HG03460 (cell line): Measurements from ENCODE around the gene INCENP.
"Not testable (repeated sequence)": the region's sequence is repeated elsewhere in the genome, so short reads cannot be mapped to it uniquely, and the experiment has no call there.

ENCODE experiments used
- ATAC-seq: cut with Tn5 transposase; IDR thresholded peaks from one replicate; pipeline ENCODE4 v1.9.1; 2021; ENCODE audit not compliant: unreplicated experiment

Gene INCENP

DNA sequence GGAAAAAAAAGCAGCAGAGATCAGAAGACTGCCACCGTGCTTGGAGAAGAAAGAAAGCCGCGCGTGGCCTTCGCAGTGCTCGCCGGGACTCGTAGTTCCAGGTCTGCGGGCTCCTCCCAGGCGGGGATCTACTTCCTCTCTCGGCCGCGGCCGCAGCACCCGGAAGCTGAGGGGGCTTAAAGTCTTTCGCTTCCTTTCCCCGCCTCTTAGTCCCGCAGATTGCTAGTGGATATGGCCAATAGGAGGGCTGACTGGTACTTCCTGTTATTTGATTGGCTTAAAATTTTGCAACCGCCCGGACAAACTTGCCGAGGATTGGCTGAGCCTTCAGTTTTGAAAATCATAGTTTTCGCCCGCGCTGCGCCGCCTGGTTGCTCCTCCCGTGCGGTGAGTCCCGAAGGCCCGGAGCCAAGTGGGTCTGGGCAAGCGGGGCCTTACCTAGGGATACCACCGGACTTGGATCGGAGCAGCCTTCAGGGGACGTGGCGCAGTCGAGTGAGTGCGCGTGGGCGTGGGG lies at the start of gene INCENP:
Gene INCENP, plus strand, starts transcription at position 343 of the 517 bp plus-strand sequence. CDS start 4,151 bp downstream, outside the sequence.
- peak; percentile 96 for ATAC-seq

DNA sequence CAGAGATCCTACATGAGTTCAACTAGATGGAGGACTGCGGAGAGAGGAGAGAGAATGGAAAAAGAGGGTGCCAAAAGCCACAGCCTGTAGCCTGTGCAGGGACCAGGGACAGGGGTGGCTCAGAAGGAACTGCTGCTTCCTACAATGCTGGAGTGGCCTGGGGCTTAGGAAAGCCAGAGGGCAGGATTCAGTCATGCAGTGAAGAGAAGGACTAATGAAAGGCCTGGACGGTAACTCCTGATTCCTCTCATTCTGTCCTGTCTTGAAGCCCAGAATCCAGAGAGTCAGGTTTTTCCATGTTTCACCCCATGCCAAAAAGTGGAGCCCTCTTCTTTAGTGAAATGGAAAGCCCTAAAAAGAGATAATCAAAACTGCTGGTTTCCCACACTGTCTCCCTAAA lies 48.4 kb upstream of the INCENP start:
- no peak for ATAC-seq

DNA sequence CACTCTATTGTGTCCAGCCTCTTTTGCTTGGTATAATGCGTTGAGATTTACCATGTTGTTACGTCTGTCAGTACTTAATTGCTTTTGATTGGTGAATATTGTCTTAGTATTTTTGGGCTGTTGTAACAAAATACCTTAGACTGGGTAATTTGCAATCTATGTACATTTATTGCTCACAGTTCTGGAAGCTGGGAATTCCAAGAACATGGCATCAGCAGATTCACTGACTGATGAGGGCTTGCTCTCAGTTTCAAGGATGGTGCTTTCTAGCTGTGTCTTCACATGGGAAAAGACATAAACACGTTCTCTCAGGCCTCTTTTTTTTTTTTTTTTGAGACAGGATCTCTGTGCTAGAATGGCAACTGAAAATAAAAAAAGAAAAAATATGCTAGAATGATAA lies 46.7 kb upstream of the INCENP start:
- no peak for ATAC-seq

DNA sequence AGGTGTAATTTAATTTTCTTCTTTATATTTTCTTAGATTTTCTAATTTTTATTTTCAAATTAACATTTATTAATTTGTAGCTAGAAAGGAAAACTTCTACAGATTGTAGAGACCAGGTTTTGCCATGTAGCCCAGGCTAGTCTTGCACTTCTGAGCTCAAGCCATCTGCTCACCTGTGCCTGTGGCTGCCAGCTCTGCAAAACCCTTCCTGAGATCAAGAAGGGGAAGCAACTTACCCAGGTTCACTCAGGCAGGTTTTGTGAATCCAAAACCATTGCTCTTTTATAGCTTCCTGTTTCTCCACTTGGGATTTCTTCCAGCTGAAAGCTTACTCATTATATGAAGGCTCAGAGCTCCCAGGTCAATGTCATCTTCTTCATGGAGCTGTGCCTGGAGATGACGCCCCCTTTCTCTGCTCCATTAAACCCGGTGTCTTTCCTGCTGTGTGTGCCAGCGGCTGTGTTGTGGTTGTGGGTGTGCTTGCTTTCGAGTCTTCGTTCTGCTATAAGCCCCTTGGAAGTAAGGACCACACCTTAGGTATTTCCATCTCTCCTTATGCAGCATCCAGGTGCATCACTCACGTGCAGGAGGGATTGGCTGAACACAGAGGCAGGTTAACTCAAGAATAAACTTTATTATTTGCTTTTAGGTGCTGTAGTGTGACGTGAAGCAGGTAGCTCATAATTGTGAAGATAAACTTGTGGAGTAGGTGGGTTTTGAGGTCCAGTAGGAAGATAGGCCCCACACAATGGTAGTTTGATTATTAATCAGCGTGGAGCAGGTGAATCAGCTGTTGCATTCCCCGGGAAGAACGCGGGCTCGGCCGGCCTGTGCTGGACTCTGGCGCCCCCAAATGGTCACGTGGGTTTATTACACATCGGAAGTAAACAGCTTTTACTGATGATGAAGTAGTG lies 42.2 kb upstream of the INCENP start:
- no peak for ATAC-seq

DNA sequence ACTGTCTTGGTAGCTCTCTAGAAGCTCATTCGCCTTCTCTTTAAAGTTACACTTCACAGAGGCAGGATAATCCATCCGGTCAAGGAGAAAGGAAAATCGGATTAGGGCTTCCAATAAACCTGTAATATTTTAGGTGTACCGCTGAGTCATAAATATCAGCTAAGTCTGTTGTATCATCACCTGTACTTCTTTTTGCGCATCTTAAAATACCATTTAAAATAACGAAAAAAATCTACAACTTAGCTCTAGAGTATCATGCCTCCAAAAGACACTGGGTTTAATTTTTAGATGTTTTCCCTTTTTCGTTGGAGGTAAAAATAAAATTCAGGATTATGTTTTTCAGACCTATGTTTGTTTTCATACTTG lies 41.5 kb upstream of the INCENP start:
- no peak for ATAC-seq

DNA sequence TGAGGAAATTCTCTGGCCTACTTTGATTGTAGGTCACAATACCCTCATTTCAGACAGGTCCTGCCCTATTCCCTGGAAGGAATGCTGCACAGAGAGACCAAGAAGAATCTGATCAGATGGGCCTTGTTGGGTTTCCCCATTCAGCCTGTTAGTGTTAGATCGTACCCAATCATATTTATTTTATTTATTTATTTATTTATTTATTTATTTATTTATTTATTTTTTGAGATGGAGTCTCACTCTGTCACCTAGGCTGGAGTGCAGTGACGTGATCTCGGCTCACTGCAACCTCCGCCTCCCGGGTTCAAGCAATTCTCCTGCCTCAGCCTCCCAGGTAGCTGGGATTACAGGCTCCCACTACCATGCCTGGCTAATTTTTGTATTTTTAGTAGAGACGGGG lies 39.0 kb upstream of the INCENP start:
- ATAC-seq, result not testable (repeated sequence)

DNA sequence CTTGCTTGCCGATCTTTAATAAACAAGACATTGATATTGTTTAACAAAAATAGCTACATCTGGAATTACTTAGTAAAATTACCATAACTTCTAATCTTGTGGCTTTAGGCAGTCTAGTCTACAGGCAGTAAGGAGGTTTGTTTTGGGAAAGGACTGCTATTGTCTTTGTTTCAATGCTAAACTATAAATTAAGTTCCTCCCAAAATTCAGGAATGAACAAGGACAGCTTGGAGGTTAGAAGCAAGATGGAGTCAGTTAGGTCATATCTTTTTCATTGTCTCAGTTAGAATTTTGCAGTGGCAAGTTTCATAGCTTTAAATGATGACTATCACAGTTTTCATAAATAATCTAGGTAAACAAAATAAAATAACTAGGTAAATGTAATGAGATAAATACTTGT lies 36.1 kb upstream of the INCENP start:
- no peak for ATAC-seq

DNA sequence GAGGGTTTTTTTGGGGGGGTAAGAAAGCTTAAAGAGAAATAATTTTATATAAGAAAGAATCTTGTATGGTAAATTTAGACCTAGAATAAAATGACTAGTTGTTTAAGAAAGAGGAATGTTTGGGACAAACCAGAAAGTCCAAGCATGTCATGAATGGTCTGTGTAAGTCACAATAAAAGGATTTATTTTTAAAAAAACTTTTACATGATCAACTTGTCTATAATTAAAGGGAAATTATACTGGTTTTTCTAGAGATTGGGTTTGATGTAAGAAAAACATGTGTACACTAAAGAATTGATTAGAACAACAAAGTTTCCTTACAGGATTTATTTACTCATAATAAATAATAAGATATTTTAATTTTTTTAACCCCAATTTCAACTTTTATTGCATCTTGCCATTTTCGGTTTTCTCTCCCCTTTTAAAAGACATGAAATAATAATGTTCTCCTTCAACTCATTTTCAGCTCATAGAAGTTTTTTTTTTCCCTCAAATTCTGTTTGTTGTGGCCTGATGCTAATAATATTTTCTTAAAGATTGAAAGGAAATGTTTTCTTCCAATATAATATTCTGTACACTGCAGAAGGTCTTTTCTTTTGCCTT lies 35.4 kb upstream of the INCENP start:
- ATAC-seq, result no peak

DNA sequence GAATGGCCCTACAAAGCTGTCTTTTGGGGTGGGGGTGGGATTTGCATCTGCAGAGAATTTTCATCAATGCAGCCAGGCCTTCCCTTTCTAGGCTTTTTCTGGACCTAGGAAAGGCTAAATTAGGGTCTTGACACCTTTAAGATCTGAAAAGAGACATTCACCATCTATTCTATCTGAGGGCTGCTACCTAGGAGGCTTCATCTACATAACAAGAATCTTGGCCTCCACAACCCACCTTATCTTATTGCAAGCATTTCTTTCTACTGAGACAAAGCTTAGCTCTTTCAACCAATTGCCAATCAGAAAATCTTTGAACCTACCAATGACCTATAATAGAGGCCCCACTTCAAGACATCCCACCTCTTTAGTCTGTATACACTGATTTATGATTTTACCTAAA lies 20.7 kb upstream of the INCENP start:
- no peak for ATAC-seq

DNA sequence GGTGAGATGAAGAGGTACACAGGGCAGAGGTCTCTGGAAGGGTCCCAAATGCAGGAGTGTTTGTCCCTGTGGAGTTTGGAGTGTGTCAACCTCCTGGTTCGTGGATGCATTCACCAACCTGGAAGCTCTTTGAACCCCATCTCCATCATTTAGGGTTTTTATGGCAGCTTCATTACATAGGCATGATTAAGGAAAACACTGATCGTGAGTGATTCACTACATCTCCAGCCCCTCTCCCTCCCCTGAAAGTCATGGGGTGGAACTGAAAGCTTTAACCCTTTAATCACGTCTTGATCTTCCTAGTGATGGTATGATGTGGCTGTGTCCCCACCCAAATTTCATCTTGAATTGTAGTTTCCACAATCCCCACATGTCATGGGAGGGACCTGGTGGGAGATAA lies 19.8 kb upstream of the INCENP start:
- no peak for ATAC-seq

DNA sequence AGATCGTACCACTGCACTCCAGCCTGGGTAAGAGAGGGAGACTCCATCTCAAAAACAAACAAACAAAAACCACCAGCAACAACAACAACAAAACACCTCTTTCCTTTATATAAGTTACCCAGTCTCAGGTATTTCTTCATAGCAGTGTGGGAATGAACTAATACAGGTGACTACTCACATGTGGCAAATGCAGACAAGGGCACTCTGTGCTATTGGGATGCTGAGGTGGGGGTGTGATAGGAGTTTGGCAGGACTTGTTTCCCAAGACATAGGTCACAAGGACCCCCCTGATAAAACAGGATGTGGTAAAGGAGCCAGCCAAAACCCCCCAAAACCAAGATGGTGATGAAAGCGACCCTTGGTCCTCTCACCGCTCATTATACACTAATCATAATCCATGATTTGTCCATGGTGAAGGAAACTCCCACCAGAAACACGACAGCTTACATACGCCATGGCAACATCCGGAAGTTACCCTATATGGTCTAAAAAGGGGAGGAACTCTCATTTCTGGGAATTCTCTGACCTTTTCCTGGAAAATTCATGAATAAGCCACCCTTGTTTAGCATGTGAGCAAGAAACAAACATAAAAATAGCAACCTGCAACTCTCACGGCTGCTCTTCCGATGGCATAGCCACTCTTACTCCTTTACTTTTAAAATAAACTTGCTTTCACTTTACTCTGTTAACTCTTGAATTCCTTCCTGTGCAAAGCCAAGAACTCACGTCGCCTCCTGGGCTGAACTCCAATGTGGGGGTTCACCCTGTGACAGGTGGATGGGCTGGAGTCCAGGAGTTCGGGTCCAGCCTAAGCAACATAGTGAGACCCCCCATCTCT lies 18.8 kb upstream of the INCENP start:
- ATAC-seq, result no peak

DNA sequence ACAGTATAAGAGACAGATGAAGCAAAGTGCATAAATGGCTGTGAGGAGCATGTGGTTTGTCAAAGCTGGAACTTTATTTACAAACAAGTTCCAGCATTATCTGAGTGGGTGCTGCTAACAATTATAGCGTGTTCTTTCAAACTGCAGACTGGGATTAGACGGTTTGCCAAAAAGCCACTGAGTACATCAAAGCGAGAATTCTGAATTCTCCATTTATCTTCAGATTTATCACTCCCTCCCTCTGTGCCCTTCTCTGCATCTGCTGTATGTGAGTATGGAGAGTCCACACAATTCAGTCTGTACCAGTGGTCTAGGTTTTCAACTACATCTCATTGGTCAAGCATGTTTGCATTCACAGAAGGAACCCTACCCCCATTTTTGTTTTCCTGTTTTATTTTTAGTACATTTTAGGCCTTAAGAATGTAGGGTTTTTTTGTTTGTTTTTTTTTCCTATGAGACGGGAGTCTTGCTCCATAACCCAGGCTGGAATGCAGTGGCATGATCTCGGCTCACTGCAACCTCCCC lies 18.1 kb upstream of the INCENP start:
- no peak for ATAC-seq

DNA sequence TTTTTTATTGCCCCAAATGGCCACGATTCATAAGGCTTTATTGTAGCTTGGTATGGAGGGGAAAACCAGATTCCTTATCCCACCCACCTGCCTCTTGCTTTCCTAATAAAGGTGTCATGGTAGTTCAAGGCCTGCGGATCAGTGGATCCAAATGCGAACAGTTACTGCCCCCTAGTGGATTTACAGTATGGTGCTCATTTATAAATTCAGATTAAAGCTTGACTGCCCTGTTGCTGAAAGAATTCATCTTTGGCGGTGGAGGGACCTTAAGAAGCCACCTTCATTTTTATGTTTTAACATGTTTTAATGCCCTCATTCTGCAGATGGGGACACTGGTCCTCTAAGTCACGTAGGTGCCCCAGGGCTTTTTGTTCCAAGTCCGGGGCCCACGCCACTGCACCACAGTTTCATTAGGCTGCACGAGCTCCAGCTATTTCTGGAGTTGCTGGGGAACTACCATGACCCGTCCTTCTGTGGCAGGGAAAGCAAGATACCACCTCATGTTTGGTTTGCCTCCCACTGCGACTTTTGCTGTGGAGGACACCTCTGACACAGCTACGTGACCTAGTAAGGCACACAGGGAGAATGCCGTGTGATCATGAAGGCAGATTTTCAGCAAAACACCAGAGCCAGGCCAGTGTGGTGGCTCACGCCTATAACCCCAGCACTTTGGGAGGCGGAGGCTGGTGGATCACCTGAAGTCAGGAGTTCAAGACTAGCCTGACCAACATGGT lies 15.6 kb upstream of the INCENP start:
- no peak for ATAC-seq

DNA sequence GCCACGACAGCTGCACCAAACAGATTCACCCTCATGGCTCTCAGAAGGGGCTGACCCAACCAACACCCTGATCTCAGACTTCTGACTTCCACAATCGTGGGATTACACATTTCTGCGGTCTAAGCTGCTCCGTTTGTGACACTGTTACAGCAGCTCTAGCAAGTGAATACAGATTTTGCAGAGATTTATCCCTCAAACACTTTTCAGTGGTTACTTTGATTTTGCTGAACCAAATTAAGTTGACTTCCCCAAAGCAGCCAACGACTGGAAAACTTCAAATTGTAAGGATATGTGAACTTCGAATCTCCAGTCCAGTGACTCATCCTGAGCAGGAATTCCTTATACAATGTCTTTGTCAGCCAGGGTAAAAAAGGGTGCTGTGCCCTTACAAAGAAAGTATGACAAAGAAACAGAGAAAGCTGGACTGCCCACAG lies 14.8 kb upstream of the INCENP start:
- no peak for ATAC-seq

DNA sequence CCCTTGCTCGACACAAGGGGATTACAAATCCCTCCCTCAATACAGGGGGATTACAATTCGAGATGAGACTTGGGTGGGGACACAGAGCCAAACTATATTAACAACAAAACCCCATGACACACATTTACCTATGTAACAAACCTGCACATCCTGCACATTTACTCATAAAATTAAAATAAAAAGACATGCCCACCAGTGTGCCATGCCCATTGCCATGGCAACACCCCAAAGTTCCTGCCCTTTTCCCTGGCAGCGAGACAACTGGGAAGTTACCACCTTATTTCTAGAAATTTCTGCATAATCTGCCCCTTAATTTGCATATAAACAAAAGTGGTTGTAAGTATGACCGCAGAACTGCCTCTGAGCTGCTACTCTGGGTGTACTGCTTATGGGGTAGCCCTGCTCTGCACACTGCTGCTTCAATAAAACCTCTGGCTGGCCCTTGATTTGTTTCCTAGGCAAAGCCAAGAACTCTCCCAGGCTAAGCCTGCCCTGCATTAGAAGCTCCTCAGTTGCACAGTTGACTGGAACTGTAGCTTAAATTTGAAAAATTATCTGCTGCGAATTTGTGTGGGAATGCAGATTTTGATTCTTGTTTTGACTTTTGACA lies 8.6 kb upstream of the INCENP start:
- no peak for ATAC-seq

DNA sequence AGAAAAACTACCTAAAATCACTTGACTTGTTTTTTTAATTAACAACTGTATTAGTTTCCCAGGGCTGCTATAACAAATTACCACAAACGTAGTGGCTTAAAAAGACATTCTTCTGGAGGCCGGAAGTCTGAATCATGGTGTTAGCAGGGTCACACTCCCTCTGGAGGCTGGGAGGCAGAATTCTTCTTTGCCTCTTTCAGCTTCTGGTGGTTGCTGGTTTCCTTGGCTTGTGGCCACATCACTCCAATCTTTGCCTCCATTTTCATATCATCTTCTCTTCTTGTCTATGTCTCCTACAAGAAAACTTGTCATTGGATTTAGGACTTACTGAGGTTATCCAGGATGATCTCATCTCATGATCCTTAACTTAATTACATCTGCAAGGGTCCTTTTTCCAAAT lies 7.4 kb upstream of the INCENP start:
- ATAC-seq, result no peak

DNA sequence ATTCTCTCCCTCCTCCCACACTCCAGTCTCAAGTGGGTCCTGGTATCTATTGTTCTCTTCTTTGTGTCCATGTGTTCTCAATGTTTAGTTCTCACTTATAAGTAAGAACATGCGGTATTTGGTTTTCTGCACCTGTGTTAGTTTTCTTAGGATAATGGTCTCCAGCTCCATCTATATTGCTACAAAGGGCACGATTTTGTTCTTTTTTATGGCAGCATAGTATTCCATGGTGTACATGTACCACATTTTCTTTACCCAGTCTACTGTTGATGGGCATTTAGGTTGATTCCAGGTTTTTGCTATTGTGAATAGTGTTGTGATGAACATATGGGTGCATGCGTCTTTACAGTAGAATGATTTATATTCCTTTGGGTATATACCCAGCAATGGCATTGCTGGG lies 4.2 kb upstream of the INCENP start:
- ATAC-seq, result no peak

DNA sequence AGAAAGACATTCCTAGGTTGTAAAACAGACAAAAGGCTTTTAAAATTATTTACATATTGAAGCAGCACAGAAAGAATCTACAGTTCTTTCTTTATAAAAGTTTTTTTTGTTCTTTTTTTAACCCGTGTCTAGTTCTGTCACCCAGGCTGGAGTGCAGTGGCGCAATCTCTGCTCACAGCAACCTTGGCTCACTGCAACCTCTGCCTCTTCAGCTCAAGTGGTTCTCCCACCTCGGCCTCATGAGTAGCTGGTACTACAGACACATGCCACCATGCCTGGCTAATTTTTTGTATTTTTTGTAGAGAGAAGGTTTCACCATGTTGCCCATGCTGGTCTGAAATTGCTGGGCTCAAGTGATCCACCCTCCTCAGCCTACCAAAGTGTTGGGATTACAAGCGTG lies 3.8 kb upstream of the INCENP start:
- ATAC-seq, result no peak

DNA sequence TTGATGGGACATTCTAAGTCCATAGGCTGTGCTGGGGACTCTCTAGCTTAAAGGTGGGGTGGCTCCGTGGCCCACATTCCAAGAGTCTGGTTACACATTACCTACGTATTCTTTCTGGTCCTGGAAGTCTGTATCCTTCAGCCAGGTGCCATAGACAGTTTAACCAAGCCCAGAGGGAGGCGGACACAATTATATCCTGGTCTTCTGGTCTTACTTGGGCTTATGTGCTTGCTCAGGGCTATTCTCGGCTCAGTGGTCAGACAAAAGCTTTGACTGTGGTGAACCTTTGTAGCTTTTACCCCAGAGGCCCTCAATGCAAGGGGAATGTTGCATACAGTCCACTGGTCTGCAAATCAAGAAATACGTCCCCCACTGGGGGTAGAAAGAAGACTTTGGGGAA lies 3.4 kb upstream of the INCENP start:
- ATAC-seq, result no peak

DNA sequence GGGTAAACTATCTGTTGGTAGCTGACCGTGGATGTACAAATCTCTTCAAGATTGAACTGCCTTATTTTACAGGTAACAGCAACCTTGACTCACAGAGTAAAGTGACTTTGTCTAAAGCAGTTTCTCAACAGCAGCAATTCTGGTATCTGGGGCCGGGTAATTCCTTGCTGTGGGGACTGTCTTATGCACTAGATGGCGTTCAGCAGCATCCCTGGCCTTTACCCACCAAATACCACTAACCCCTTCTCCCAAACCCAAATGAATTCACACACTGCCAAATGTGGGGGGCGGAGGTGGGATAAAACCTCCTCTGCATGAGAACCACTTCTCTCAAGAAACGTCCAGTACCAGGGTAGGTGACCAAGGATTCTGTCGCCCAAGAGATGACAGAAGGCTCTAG lies 1.7 kb upstream of the INCENP start:
- ATAC-seq, result no peak
